ENCODE measurements around the gene C20orf173.

- TF ChIP-seq GATA3 (IDR thresholded peaks at IDR 0.05; ENCODE audit: low read depth, low read length) (no peak), GATA2 (IDR thresholded peaks at IDR 0.05; ENCODE audit: low read depth, low read length) (no peak)
Measured at GRCh38 chr20:35506179-35506578, 23.3 kb downstream of the C20orf173 start.
